ENCODE data around the gene GAB2. TPM values are rescaled to one million over a fixed set of nuclear protein-coding genes. Genes with fewer than 3 reads are reported as not detected.

The GAB2 gene
- total RNA-seq, 6 experiments from 2014 or later = 3.8 to 10.2 (median 4.5) TPM

DNA sequence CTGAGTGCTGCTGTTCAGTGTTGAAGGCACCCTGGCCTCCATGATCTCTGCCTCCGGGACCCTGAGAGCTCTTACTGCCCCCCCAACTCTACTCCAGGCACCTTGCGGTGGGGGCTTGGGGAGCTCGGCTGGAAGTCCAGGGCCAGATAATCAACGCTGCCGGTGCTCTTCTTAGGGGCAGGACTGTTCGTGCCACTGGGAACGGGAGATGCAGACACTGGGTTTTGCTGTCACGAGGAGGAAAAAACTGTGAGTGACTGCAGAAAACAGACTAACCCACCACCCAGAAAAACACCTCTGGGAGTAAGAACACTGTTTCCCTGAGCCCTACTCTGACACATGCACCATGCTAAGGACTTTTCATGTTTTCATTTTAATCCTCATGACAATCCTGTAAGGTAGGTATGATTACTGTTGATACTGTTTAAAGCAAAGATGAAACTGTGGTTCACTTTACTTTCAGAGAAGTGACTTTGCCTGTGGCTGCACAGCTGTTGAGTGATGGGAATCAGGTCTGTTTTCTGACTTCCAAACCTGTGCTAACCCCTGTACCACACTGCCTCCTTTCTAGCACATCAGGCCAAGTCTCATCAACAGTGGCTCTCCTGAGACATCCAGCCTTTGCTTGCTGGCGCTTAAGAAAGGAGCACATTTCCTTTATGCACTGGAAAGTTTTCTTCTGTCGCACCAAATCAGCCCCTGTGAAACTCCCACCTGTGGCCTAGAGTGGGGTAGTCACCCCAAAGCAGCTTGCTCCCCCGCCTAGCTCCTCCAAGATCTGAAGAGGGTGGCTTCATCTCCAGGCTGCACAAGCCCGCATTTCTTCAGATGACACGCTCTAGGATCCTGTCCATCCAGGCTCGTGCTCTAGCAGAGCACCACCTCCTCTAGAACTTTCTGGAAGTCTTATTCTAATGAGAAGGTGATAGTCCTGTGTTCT is 197.1 kb downstream of the GAB2 start:
- Histone ChIP-seq H3K27me3 (no peaks in the 10 kb centered on the region), H3K27ac (no peak overlapping the region), H3K4me1 (no peaks in the 10 kb centered on the region), H3K9me3 (no peaks in the 10 kb centered on the region), H3K4me3 (no peak overlapping the region), H3K36me3 (peaks cover 0 to 7% (median 1%) of the 10 kb centered on the region in 4 donors)
- peak in 1 of 3 donors; percentile 23 for DNase-seq
- ATAC-seq = no peak
- TF ChIP-seq CTCF (IDR thresholded peaks at IDR 0.05) (no peak), POLR2A (IDR thresholded peaks at IDR 0.05) (no peak)
- WGBS (ENCODE audit: insufficient coverage, low coverage, low lambda C conversion rate, missing lambda C conversion rate) = 93% methylated on average over 7 of the region's 14 CpGs
- intact Hi-C loops (cut with DNase I) = no loop called here

- ATAC-seq = no peak
- no peaks in the 10 kb centered on the region for H3K9me3 ChIP-seq
- no peak overlapping the region for H3K4me3 ChIP-seq
- H3K4me1 ChIP-seq = no peaks in the 10 kb centered on the region
- H3K36me3 ChIP-seq = peaks cover 0 to 13% (median 3%) of the 10 kb centered on the region in 4 donors
- intact Hi-C loops (cut with DNase I) = no loop called here
- no peak overlapping the region for H3K27ac ChIP-seq
- no peaks in the 10 kb centered on the region for H3K27me3 ChIP-seq
- TF ChIP-seq POLR2A (IDR thresholded peaks at IDR 0.05) (no peak), CTCF (IDR thresholded peaks at IDR 0.05) (no peak)
- no CpG with 5 or more reads among the region's 7 CpGs for WGBS (ENCODE audit: insufficient coverage, low coverage, low lambda C conversion rate, missing lambda C conversion rate)
- DNase-seq = peak in 1 of 3 donors; percentile 34
Observed at GRCh38 chr11:78219493-78220217, 198.0 kb downstream of the GAB2 start.

DNA sequence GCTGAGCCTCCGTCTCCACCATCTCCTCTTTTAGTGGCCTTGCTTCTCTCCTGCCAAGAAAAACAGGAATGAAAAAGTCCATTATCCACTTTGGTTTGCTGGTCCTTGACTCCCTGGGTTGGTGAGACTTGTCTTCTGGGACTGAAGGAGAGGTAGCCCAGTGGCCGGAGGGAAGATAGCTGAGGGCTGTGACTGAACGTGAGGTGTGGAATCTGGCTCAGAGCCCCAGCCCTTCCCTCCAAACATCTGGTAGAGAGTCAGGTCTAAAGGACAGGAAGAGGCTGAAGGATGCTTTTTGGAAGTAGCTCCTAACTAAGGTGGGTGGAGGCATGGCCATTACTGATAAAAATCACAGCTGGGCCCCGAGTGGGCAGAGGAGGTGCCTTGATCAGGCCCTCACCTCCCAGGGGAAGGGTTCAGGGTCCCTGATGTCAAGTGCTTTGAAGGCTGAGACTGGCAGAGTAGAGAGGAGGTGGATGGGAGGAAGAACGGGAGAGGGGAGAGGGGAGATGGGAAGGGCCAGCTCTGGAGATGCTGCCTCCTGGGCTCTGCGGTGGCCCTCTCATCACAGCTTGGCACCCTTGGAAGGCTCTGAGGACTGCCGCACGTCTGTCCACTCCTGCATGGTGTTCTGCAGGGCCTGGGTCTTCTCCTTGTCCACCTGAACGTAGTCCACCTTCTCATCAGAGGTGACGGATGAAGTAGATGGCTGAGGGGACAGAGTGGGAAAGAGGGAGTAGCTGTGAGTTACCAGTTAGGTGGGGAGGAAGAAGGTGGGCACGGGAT is 198.7 kb downstream of the GAB2 start:
- intact Hi-C loops (cut with DNase I) = no loop called here
- H3K9me3 ChIP-seq = no peaks in the 10 kb centered on the region
- H3K27ac ChIP-seq = no peak overlapping the region
- ATAC-seq (no peak), DNase-seq (peak in 1 of 3 donors; percentile 33)
- no peaks in the 10 kb centered on the region for H3K27me3 ChIP-seq
- peaks cover 0 to 17% (median 3%) of the 10 kb centered on the region in 4 donors for H3K36me3 ChIP-seq
- no peak for TF ChIP-seq CTCF (IDR thresholded peaks at IDR 0.05)
- TF ChIP-seq POLR2A (IDR thresholded peaks at IDR 0.05) = no peak
- 69% methylated on average over 5 of the region's 11 CpGs for WGBS (ENCODE audit: insufficient coverage, low coverage, low lambda C conversion rate, missing lambda C conversion rate)
- no peak overlapping the region for H3K4me3 ChIP-seq
- H3K4me1 ChIP-seq = no peaks in the 10 kb centered on the region
